ENCODE results near the gene TET3.

DNA sequence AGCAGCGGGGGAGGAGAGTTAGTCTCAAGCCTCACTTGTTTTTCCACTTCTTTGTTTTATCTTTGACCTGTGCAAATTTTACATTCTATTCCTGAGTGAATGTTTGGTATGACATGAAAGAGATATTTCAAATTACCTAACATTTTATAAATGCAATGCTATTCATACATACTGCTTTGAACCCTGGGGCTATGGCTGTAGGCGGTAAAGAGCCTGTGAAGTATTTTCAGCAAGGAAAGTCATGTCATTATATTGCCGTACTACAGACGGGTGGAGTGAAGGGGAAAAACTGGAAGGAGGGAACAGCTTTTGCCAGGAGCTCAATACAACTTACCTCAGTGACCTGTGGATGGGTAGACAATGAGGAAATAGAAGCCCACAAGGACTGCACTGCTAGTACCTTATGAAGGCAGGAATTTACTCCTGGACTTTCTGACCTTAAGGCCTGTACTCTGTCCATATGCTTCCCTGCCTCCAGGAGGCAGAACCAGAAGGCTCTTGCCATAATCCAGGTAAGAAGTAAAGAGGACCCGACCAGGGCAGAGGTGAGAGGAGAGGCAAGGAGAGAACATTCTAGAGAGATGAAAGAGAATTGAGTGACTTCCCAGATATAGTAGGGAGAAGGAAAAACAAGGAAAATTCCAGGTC lies 28.4 kb upstream of the TET3 start:
- TF ChIP-seq, protein P1, sequence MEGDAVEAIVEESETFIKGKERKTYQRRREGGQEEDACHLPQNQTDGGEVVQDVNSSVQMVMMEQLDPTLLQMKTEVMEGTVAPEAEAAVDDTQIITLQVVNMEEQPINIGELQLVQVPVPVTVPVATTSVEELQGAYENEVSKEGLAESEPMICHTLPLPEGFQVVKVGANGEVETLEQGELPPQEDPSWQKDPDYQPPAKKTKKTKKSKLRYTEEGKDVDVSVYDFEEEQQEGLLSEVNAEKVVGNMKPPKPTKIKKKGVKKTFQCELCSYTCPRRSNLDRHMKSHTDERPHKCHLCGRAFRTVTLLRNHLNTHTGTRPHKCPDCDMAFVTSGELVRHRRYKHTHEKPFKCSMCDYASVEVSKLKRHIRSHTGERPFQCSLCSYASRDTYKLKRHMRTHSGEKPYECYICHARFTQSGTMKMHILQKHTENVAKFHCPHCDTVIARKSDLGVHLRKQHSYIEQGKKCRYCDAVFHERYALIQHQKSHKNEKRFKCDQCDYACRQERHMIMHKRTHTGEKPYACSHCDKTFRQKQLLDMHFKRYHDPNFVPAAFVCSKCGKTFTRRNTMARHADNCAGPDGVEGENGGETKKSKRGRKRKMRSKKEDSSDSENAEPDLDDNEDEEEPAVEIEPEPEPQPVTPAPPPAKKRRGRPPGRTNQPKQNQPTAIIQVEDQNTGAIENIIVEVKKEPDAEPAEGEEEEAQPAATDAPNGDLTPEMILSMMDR (IDR thresholded peaks at IDR 0.05) = no peak
- TF ChIP-seq POLR2A (IDR thresholded peaks at IDR 0.05) = no peak

Measured in uterus (tissue), 2 donors.